ENCODE measurements around the gene ARHGAP31. TPM values are rescaled to one million over a fixed set of nuclear protein-coding genes. Genes with fewer than 3 reads are reported as not detected.

The ARHGAP31 gene
- total and polyA plus RNA-seq, 2 of the 8 experiments (the other 6 are each of a cell fraction or from before 2014, with no cell fraction given), result 1.1 to 7.6 TPM

DNA sequence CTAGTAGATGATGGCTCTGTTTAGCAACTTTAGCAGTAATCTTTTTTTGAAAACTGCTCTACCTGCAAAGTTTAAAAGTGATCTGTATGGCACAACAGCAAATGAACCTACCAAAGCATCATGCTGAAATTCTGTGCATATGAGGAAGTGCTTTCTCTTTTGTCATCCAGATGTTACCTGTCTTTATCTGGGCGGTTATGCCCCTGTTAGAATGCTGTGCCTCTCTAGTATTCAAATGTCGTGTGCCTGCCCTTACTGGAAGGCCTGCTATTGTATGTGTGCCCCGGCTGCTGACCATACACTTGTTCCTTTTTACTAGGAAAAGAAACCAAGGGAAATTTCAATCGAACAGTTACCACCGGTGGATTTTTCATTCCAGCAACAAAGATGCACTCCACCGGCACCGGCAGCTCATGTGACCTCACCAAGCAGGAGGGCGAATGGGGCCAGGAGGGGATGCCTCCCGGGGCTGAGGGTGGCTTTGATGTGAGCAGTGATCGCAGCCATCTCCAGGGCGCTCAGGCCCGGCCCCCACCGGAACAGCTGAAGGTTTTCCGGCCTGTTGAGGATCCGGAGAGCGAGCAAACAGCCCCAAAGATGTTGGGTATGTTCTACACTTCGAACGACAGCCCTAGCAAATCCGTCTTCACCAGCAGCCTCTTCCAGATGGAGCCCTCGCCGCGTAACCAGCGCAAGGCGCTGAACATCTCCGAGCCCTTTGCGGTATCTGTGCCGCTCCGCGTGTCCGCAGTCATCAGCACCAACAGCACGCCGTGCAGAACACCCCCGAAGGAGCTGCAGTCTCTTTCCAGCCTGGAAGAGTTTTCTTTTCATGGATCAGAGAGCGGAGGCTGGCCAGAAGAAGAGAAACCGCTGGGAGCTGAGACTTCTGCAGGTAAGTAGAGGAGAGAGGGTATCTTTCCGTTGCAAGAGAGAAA, 107.6 kb downstream of the ARHGAP31 start (continued):
- TF ChIP-seq RFX5 (IDR thresholded peaks at IDR 0.05; ENCODE audit: borderline replicate concordance, low read depth, low read length), result no peak
- TF ChIP-seq CBX5 (IDR thresholded peaks at IDR 0.05; ENCODE audit: low read depth, low read length), result no peak
- TF ChIP-seq, protein P1, sequence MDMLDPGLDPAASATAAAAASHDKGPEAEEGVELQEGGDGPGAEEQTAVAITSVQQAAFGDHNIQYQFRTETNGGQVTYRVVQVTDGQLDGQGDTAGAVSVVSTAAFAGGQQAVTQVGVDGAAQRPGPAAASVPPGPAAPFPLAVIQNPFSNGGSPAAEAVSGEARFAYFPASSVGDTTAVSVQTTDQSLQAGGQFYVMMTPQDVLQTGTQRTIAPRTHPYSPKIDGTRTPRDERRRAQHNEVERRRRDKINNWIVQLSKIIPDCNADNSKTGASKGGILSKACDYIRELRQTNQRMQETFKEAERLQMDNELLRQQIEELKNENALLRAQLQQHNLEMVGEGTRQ (IDR thresholded peaks at IDR 0.05; ENCODE audit: low read length), result no peak
- TF ChIP-seq TEAD4 (IDR thresholded peaks at IDR 0.05; ENCODE audit: low read depth, low read length), result no peak
- no peak for TF ChIP-seq RXRA (IDR thresholded peaks at IDR 0.05; ENCODE audit: insufficient read depth, low read depth, low read length)
- no peak for TF ChIP-seq POLR2A (IDR thresholded peaks at IDR 0.05; ENCODE audit: control extremely low read depth in 1 of 2, low read depth in 2 of 2, low read length in 2 of 2)

All from H1 (cell line).